Keratinocyte (primary cell): ENCODE measurements around the gene INO80.

Experiments used
- CTCF ChIP-seq, 3 experiments: IDR thresholded peaks in 1 of 3; conservative IDR thresholded peaks in 1 of 3; optimal IDR thresholded peaks in 1 of 3; 2 replicates in 2 of 3; 3 replicates in 1 of 3; pipeline versions ENCODE3 to v1.5.1; 2011; ENCODE audit warnings: low read length in 3 of 3, mild to moderate bottlenecking in 3 of 3, moderate library complexity in 2 of 3, control low read depth in 1 of 3, inconsistent platforms in 1 of 3; ENCODE audit not compliant: insufficient read depth in 2 of 3; ENCODE audit errors: extremely low read depth in 1 of 3
- EZH2 ChIP-seq: IDR thresholded peaks from one replicate; pipeline ENCODE4 v1.6.1; 2012; ENCODE audit warnings: inconsistent platforms, mild to moderate bottlenecking, low read length, moderate library complexity

GRCh38 chr15:41055706-41056105 is 60.4 kb downstream of the INO80 start:
- TF ChIP-seq CTCF (optimal IDR thresholded peaks at IDR 0.05 in 1 of 3, IDR thresholded peaks at IDR 0.05 in 1 of 3, conservative IDR thresholded peaks at IDR 0.05 in 1 of 3; ENCODE audit: extremely low read depth in 1 of 3, insufficient read depth in 2 of 3, low read length in 3 of 3) = no peak
- no peak for TF ChIP-seq EZH2
